NCI-H2196 treated with DMSO at 0.1 percent for 48 hours (cell line): ENCODE data around the gene DOCK8.

Source experiments
- DNase-seq: peaks from one replicate; lab custom pipeline; 2025; ENCODE audit not compliant: unreplicated experiment; lab: John Stamatoyannopoulos, UW

The DOCK8 gene

GRCh38 chr9:489198-490197, 274.8 kb downstream of the DOCK8 start:
- DNase-seq = no peak

- DNase-seq = no peak
Measured at GRCh38 chr9:494764-495163, 280.1 kb downstream of the DOCK8 start.

GRCh38 chr9:495739-496138, 281.1 kb downstream of the DOCK8 start:
- DNase-seq = no peak

GRCh38 chr9:503326-503725, 288.7 kb downstream of the DOCK8 start:
- DNase-seq = no peak

- DNase-seq = peak; percentile 96
Measured at GRCh38 chr9:503881-504852, 289.5 kb downstream of the DOCK8 start, which contains the start of gene KANK1. Gene KANK1 (plus strand): TSS chr9:504695.

GRCh38 chr9:504921-505740, 290.5 kb downstream of the DOCK8 start:
- no peak for DNase-seq

- DNase-seq = no peak
Measured at GRCh38 chr9:505741-506059, 291.0 kb downstream of the DOCK8 start.

- no peak for DNase-seq
Measured at GRCh38 chr9:506281-506680, 291.6 kb downstream of the DOCK8 start.

GRCh38 chr9:511861-512260, 297.2 kb downstream of the DOCK8 start:
- no peak for DNase-seq

- peak; percentile 54 for DNase-seq
Measured at GRCh38 chr9:512555-513272, 298.0 kb downstream of the DOCK8 start.
